Fibroblast of mammary gland (primary cell): ENCODE measurements around the gene PSMC5.

Source experiments
- DNase-seq: peaks from one replicate; pipeline ENCODE4 v3.0.0-alpha.2; 2010; ENCODE audit warnings: low read depth
- H3K4me3 ChIP-seq: 2 replicates; pipeline ENCODE4 v1.5.1; 2011; ENCODE audit warnings: low read depth, mild to moderate bottlenecking, low read length, moderate library complexity; ENCODE audit not compliant: control insufficient read depth
- CTCF ChIP-seq: conservative IDR thresholded peaks from 2 replicates; pipeline ENCODE4 v1.5.1; 2011; ENCODE audit warnings: low read depth, low read length, inconsistent platforms; ENCODE audit not compliant: control insufficient read depth, insufficient read depth

The PSMC5 gene

GRCh38 chr17:63827002-63827800, at the start of gene PSMC5, which contains the start of gene FTSJ3:
TSS of gene PSMC5 (plus strand) at chr17:63827431. CDS start at chr17:63827491, 60 bp downstream.
TSS of gene FTSJ3 (minus strand) at chr17:63827663. CDS start at chr17:63826902, 761 bp downstream.
- H3K4me3 ChIP-seq: peak within 1 kb of the TSS; percentile 97
- TF ChIP-seq CTCF: no peak
- DNase-seq: peak; percentile 92

GRCh38 chr17:63780507-63780906, 46.7 kb upstream of the PSMC5 start:
- no peak overlapping the region for H3K4me3 ChIP-seq
- DNase-seq: peak; percentile 37

GRCh38 chr17:63780928-63781327, 46.3 kb upstream of the PSMC5 start:
- no peak for DNase-seq
- H3K4me3 ChIP-seq: no peak overlapping the region
- no peak for TF ChIP-seq CTCF

More at GRCh38 chr17:63780507-63780906, 46.7 kb upstream of the PSMC5 start:
- TF ChIP-seq CTCF: no peak

- TF ChIP-seq CTCF: no peak
- no peak overlapping the region for H3K4me3 ChIP-seq
- no peak for DNase-seq
Observed at GRCh38 chr17:63783522-63783921, 43.7 kb upstream of the PSMC5 start.

GRCh38 chr17:63785556-63785955, 41.7 kb upstream of the PSMC5 start:
- no peak overlapping the region for H3K4me3 ChIP-seq
- TF ChIP-seq CTCF: no peak
- DNase-seq: peak; percentile 56

GRCh38 chr17:63786117-63786516, 41.1 kb upstream of the PSMC5 start:
- TF ChIP-seq CTCF: no peak
- no peak for DNase-seq
- H3K4me3 ChIP-seq: no peak overlapping the region
